DOHH2 (cell line): ENCODE measurements around the gene CRISP2.

ENCODE experiments used
- H3F3A ChIP-seq: fragments of 200-600 bp; sonication (generic), shearing (Covaris generic); 2 replicates; pipeline ENCODE4 v1.6.0; 2016; ENCODE audit warnings: antibody characterized with exemption, mild to moderate bottlenecking; ENCODE audit not compliant: control insufficient read depth, insufficient read depth
- H3K27ac ChIP-seq: fragments of 200-600 bp; sonication (generic); 2 replicates; pipeline ENCODE4 v1.5.1; 2014; ENCODE audit warnings: low read depth, mild to moderate bottlenecking, low read length, moderate library complexity
- H3K27me3 ChIP-seq: fragments of 200-600 bp; sonication (generic); 2 replicates; pipeline ENCODE4 v1.6.1; 2014; ENCODE audit warnings: mild to moderate bottlenecking, low read length, mixed read lengths; ENCODE audit not compliant: control insufficient read depth
- H3K36me3 ChIP-seq: fragments of 200-600 bp; sonication (generic); 2 replicates; pipeline ENCODE4 v1.6.1; 2014; ENCODE audit warnings: mild to moderate bottlenecking, low read length, moderate library complexity, mixed read lengths; ENCODE audit not compliant: control insufficient read depth
- H3K4me1 ChIP-seq: fragments of 200-600 bp; sonication (generic); 2 replicates; pipeline ENCODE4 v1.6.1; 2014; ENCODE audit warnings: mild to moderate bottlenecking, low read length, mixed read lengths; ENCODE audit not compliant: control insufficient read depth
- H3K4me2 ChIP-seq: fragments of 200-600 bp; sonication (generic); 2 replicates; pipeline ENCODE4 v1.6.0; 2014; ENCODE audit warnings: mild to moderate bottlenecking, low read length, moderate library complexity
- H3K4me3 ChIP-seq: fragments of 200-600 bp; sonication (generic); 2 replicates; pipeline ENCODE4 v1.5.1; 2014; ENCODE audit warnings: mild to moderate bottlenecking, low read length, mixed read lengths
- H3K79me2 ChIP-seq: fragments of 200-600 bp; sonication (generic); 2 replicates; pipeline ENCODE4 v1.6.1; 2014; ENCODE audit warnings: mild to moderate bottlenecking, low read length, mixed read lengths; ENCODE audit not compliant: control insufficient read depth
- H3K9me2 ChIP-seq: fragments of 200-600 bp; sonication (generic); replicated peaks from 2 replicates; pipeline ENCODE4 v1.6.1; 2014; ENCODE audit warnings: mild to moderate bottlenecking, low read length, mixed read lengths; ENCODE audit not compliant: control insufficient read depth
- H3K9me3 ChIP-seq: fragments of 200-600 bp; sonication (generic); 2 replicates; pipeline ENCODE4 v1.6.1; 2014; ENCODE audit warnings: antibody characterized with exemption, low read length, mixed read lengths; ENCODE audit not compliant: control insufficient read depth, insufficient read depth
- H4K20me1 ChIP-seq: fragments of 200-600 bp; sonication (generic); 2 replicates; pipeline ENCODE4 v1.6.0; 2014; ENCODE audit warnings: low read depth, mild to moderate bottlenecking, antibody characterized with exemption, low read length, moderate library complexity; ENCODE audit not compliant: control insufficient read depth, insufficient read depth
- CTCF ChIP-seq: fragments of 200-600 bp; sonication (generic); IDR thresholded peaks from one replicate; pipeline ENCODE4 v1.5.1; 2014; ENCODE audit warnings: antibody characterized with exemption, mild to moderate bottlenecking, low read depth, low read length; ENCODE audit not compliant: poor library complexity, severe bottlenecking
- EZH2phosphoT487 ChIP-seq: fragments of 200-600 bp; sonication (generic); IDR thresholded peaks from 2 replicates; pipeline ENCODE4 v1.6.1; 2017; ENCODE audit warnings: borderline replicate concordance, mild to moderate bottlenecking, antibody characterized with exemption, low read length, moderate library complexity, mixed read lengths

The CRISP2 gene

DNA sequence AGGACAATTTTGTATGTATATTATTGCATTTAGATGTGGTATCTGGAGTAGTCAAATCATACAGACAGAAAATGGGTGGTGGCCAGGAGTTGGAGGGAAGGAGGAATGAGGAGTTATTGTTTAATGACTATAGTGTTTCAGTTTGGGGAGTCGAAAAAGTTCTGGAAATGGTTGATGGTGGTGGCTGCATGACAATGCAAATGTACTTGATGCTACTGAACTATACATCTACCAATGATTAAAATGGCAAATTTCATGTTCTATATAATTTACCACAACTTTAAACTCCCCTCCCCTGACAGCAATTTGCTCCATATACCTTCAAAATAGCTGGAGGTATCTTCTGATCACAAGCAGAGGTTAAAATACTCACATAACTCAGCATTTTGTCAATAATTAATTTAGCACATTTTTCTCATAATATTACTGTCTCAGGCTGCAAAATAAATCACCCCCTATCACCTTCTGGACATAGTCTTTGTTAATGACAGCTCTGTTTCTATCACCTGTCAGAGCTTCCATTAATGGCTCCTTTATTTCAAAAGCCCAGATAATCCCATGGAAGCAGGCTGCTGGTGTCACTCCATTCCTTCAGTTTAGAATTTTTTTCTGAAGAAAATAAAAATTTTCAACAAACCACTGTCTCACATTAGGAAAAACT, 51.0 kb downstream of the CRISP2 start:
- no peaks in the 10 kb centered on the region for H3K9me2 ChIP-seq
- H3K27ac ChIP-seq: no peak overlapping the region
- H3K36me3 ChIP-seq: no peaks in the 10 kb centered on the region
- H3K9me3 ChIP-seq: no peaks in the 10 kb centered on the region
- no peak overlapping the region for H3K4me2 ChIP-seq
- no peak overlapping the region for H3K4me3 ChIP-seq
- no peaks in the 10 kb centered on the region for H3K79me2 ChIP-seq
- no peaks in the 10 kb centered on the region for H3K4me1 ChIP-seq
- no peak for TF ChIP-seq EZH2phosphoT487
- H4K20me1 ChIP-seq: no peaks in the 10 kb centered on the region
- no peaks in the 10 kb centered on the region for H3K27me3 ChIP-seq
- no peaks in the 10 kb centered on the region for H3F3A ChIP-seq

GRCh38 chr6:49653942-49654341, 59.4 kb downstream of the CRISP2 start:
- no peaks in the 10 kb centered on the region for H3K9me3 ChIP-seq
- H3K27me3 ChIP-seq: no peaks in the 10 kb centered on the region
- no peak overlapping the region for H3K4me2 ChIP-seq
- no peaks in the 10 kb centered on the region for H3F3A ChIP-seq
- no peaks in the 10 kb centered on the region for H3K36me3 ChIP-seq
- no peak overlapping the region for H3K27ac ChIP-seq
- no peaks in the 10 kb centered on the region for H3K4me1 ChIP-seq
- no peaks in the 10 kb centered on the region for H4K20me1 ChIP-seq
- TF ChIP-seq EZH2phosphoT487: no peak
- no peak for TF ChIP-seq CTCF
- no peaks in the 10 kb centered on the region for H3K9me2 ChIP-seq
- no peak overlapping the region for H3K4me3 ChIP-seq
- H3K79me2 ChIP-seq: no peaks in the 10 kb centered on the region

GRCh38 chr6:49653438-49653837, 59.9 kb downstream of the CRISP2 start:
- no peaks in the 10 kb centered on the region for H3K4me1 ChIP-seq
- H3K36me3 ChIP-seq: no peaks in the 10 kb centered on the region
- no peaks in the 10 kb centered on the region for H3K9me3 ChIP-seq
- no peak overlapping the region for H3K27ac ChIP-seq
- H4K20me1 ChIP-seq: no peaks in the 10 kb centered on the region
- H3K9me2 ChIP-seq: no peaks in the 10 kb centered on the region
- H3K27me3 ChIP-seq: no peaks in the 10 kb centered on the region
- no peak for TF ChIP-seq CTCF
- no peak for TF ChIP-seq EZH2phosphoT487
- H3K79me2 ChIP-seq: no peaks in the 10 kb centered on the region
- no peaks in the 10 kb centered on the region for H3F3A ChIP-seq
- H3K4me2 ChIP-seq: no peak overlapping the region
- no peak overlapping the region for H3K4me3 ChIP-seq

GRCh38 chr6:49651239-49651638, 62.1 kb downstream of the CRISP2 start:
- Histone ChIP-seq H3K4me1 (no peaks in the 10 kb centered on the region), H3K27ac (no peak overlapping the region), H3F3A (no peaks in the 10 kb centered on the region), H3K36me3 (no peaks in the 10 kb centered on the region), H3K4me2 (no peak overlapping the region), H3K9me2 (no peaks in the 10 kb centered on the region), H3K9me3 (no peaks in the 10 kb centered on the region), H4K20me1 (no peaks in the 10 kb centered on the region), H3K4me3 (no peak overlapping the region), H3K79me2 (no peaks in the 10 kb centered on the region), H3K27me3 (no peaks in the 10 kb centered on the region)
- no peak for TF ChIP-seq EZH2phosphoT487
- TF ChIP-seq CTCF: no peak
